Osteoblast (primary cell): ENCODE results near the gene NUTM2B. TPM values are rescaled to one million over a fixed set of nuclear protein-coding genes. Genes with fewer than 3 reads are reported as not detected.
"Not testable (repeated sequence)": the region's sequence is repeated elsewhere in the genome, so short reads cannot be mapped to it uniquely, and the experiment has no call there.

ENCODE experiments used
- DNase-seq: peaks from one replicate; pipeline ENCODE4 v3.0.0; 2011; ENCODE audit warnings: low spot score, mixed read lengths; ENCODE audit not compliant: insufficient read length; ENCODE audit errors: missing footprints
- H2AFZ ChIP-seq: 2 replicates; pipeline ENCODE4 v1.6.0; 2011; ENCODE audit warnings: mild to moderate bottlenecking, low read length
- H3K27ac ChIP-seq: 2 replicates; pipeline ENCODE4 v1.5.1; 2011; ENCODE audit warnings: mild to moderate bottlenecking, low read depth, low read length, moderate library complexity
- H3K27me3 ChIP-seq: 2 replicates; pipeline ENCODE4 v1.6.0; 2012; ENCODE audit warnings: mild to moderate bottlenecking, control low read depth, inconsistent platforms, low read length, moderate library complexity; ENCODE audit not compliant: insufficient read depth
- H3K36me3 ChIP-seq: 2 replicates; pipeline ENCODE4 v1.5.1; 2011; ENCODE audit warnings: mild to moderate bottlenecking, low read length, control low read depth, moderate library complexity; ENCODE audit not compliant: insufficient read depth
- H3K4me1 ChIP-seq: 2 replicates; pipeline ENCODE4 v1.5.1; 2011; ENCODE audit warnings: mild to moderate bottlenecking, low read length, control low read depth, moderate library complexity; ENCODE audit not compliant: insufficient read depth
- H3K4me2 ChIP-seq: 2 replicates; pipeline ENCODE4 v1.6.0; 2011; ENCODE audit warnings: mild to moderate bottlenecking, low read length; ENCODE audit not compliant: insufficient read depth
- H3K4me3 ChIP-seq: fragments of 200-600 bp; sonication (generic); 3 replicates; pipeline ENCODE4 v1.5.1; 2012; ENCODE audit warnings: mild to moderate bottlenecking, low read length, inconsistent platforms; ENCODE audit not compliant: insufficient read depth
- H3K79me2 ChIP-seq: 2 replicates; pipeline ENCODE4 v1.6.0; 2012; ENCODE audit warnings: mild to moderate bottlenecking, low read length, control low read depth, inconsistent platforms; ENCODE audit not compliant: insufficient read depth
- H3K9me3 ChIP-seq: 2 replicates; pipeline ENCODE4 v1.5.1; 2011; ENCODE audit warnings: low read depth, low read length, control low read depth
- H4K20me1 ChIP-seq: 2 replicates; pipeline ENCODE4 v1.6.0; 2012; ENCODE audit warnings: mild to moderate bottlenecking, low read length, control low read depth; ENCODE audit not compliant: insufficient read depth
- total RNA-seq: library from RNA; depleted of rRNA; stranded (reverse); fragments of >200 nt; gene quantifications from 2 replicates; pipeline ENCODE4 v1.2.3, GENCODE V29; 2012

The NUTM2B gene
- total RNA-seq, 1 donor, result 0.72 TPM

DNA sequence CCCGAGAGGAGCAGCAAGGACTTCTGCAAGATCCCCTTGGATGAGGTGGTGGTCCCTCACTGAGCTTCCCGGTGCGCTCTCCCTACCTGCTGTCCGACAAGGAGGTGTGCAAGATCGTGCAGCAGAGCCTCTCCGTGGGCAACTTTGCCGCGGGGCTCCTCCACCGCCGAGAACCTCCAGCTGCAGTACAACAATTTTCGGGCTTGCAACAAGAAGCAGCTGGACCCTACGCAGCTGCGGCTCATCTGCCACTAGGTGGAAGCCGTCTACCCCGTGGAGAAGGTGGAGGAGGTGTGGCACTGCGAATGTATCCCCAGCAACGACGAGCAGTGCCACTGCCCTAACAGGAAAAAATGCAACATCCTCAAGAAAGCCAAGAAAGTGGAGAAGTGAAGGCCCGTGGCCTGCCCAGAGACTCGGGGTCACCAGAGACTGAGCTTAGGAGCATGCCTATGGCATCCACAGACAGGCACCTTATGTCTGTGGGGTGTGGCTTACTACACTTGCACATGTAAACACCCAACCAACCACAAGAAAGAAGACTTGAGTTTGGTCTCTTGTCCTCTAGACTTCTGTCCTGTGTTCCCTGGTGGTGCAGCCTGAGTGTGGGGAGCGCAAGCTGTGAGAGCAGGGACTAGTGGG, 17.9 kb upstream of the NUTM2B start:
- H3K79me2 ChIP-seq, H3K27me3 ChIP-seq, DNase-seq, H4K20me1 ChIP-seq, H3K9me3 ChIP-seq, H3K36me3 ChIP-seq, H3K4me2 ChIP-seq, H3K27ac ChIP-seq, H2AFZ ChIP-seq, H3K4me3 ChIP-seq, H3K4me1 ChIP-seq: not testable (repeated sequence)

DNA sequence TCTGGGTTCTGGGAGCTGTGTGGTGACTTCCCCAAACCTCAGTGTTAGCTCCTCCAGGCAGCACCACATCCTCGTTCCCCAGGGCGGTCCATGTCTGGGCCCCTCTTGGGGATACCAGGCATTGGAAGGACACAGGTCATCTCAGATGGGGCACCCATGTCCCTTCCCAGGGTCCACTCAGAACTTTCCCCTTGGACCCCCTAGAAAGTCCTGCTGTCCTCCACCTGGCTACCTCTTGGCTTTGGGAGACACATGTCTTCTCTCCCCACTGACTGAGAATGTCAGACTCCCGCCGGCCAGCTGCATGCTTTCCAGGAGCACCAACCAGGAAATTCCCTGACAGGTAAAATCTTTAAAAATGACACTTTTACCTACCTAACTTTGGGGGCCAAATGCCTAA, 16.4 kb upstream of the NUTM2B start:
- not testable (repeated sequence) for DNase-seq, H3K36me3 ChIP-seq, H3K79me2 ChIP-seq, H2AFZ ChIP-seq, H3K4me2 ChIP-seq, H3K9me3 ChIP-seq, H3K4me1 ChIP-seq, H3K4me3 ChIP-seq, H4K20me1 ChIP-seq, H3K27ac ChIP-seq, H3K27me3 ChIP-seq

DNA sequence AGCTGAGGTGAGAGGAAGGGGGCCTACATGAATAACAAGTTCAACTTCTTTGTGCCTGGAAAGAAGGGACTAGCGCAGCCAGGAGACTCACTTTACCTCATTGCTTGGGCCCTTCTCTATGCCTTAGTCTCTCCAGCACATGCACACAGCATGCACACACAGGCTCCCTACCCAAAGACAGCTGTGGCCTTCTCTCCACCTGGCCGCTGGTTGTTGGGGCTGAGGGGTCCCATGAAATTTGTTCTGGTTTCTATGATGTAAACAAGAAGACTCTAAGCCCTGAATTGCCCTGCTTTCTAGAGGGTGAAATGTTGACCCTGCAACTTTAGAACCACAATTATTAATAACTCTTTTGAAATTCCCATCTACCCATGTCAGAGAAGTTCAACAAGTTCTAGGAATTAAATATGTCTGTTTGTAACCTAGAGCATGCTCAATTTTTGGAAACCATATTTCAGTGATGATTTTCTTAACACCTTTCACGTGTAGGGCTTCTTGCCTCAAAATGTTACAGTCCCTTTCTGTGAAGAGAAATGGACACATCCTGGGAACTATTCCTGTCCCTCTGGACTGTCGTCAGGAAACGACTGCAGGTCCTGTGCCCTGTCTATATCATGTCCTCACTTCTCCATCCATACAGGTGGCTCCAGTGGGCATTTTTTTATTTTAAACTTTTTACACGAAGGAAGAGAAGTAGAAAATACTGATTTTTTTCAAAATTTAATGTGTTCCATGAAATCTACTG, 15.4 kb upstream of the NUTM2B start:
- H3K27ac ChIP-seq, H3K9me3 ChIP-seq: not testable (repeated sequence)

DNA sequence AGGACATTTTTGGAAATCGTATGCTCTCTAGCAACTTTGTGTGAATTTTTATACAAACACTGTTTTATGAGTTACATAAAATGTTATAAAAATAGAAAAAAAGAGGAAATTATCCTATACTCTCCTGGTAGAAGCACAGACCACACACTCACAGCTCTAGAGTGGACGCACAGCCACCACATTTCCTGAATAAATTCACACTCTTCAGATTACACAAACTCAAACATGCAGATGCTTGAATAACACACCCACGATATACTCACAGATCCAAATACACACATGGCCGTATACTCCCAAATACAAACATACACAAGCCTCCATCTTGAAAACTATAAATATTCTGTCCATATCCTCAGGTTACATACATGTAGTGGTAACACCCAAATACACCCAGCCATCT, 14.2 kb upstream of the NUTM2B start:
- not testable (repeated sequence) for H3K4me2 ChIP-seq, H4K20me1 ChIP-seq, H2AFZ ChIP-seq, H3K4me3 ChIP-seq, H3K79me2 ChIP-seq, H3K4me1 ChIP-seq, H3K27me3 ChIP-seq, H3K27ac ChIP-seq, DNase-seq, H3K36me3 ChIP-seq, H3K9me3 ChIP-seq

More for the DNA sequence above, 15.4 kb upstream of the NUTM2B start:
- not testable (repeated sequence) for H4K20me1 ChIP-seq, H3K4me2 ChIP-seq, H2AFZ ChIP-seq, H3K27me3 ChIP-seq, H3K4me3 ChIP-seq, H3K4me1 ChIP-seq, H3K79me2 ChIP-seq, H3K36me3 ChIP-seq
- DNase-seq, result peak; percentile 61

DNA sequence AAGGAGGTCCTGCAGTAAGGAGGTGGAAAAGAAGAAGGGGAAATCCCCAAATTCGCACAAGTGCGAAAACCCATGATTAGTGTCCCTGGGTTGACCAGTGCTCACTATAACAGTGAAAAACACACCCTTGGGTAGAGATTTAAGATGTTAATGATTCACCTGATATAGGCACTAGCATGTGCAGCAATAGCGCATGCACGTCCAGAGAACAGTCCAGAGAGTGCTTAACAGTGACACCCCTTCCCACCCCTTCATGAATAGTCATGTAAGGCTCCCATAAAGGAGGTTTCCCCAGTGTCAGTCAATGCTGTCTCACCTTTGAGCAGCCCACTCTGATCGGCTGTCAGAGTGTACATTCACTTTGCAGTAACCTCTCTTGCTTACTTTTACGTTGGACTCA, 6.4 kb upstream of the NUTM2B start:
- not testable (repeated sequence) for DNase-seq, H3K27ac ChIP-seq, H4K20me1 ChIP-seq

DNA sequence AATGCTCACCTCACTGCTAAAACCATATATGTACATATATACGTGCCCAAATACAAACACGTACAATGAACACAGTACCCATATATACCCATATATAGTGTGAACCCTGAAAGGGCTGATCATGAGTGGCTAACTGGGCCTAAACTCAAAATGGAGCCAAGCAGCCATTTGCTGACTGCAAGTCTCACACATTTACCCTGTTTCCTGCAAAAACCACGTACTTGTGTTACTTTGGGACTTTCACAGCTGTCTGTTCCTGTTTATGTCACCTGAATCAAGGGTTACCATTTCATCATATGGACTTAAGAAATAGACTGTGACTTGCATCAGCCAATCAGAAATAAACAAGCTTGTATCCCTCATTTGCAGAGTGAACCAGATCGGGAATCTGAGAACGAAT, 5.9 kb upstream of the NUTM2B start:
- not testable (repeated sequence) for H3K4me1 ChIP-seq, H3K27ac ChIP-seq, H3K4me3 ChIP-seq, H3K4me2 ChIP-seq, H3K36me3 ChIP-seq, DNase-seq, H4K20me1 ChIP-seq, H3K79me2 ChIP-seq, H2AFZ ChIP-seq, H3K27me3 ChIP-seq, H3K9me3 ChIP-seq

More for the DNA sequence above, 6.4 kb upstream of the NUTM2B start:
- not testable (repeated sequence) for H3K4me3 ChIP-seq, H3K79me2 ChIP-seq, H3K4me2 ChIP-seq, H3K4me1 ChIP-seq, H2AFZ ChIP-seq, H3K36me3 ChIP-seq, H3K9me3 ChIP-seq, H3K27me3 ChIP-seq

DNA sequence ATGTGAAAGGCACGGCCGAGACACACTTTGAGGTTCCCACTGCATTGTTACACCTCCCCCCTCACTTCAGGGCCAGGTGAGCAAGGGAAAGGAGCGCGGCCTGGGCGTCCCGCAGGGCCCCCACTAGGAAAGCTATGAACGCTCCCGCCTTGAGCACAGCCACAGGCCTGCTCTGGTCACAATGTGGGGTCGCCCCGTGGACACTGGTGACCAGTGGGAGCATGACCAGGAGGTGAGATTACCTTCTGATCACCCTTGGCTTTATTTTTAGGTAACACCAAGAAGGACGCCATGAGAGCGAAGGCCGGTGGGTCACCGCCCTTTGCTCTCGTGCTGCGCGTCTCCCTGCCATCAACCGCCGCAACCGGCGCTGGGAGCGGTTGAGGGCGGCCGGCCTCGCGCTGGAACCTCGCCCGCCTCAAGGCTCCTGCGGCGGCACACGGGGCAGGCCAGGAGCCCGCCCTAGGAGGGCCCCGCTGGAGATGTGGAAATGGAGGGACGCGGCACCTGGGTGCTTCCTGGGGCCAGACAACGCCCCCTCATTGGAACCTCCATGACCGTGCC, 2.6 kb upstream of the NUTM2B start:
- not testable (repeated sequence) for H2AFZ ChIP-seq, H3K4me2 ChIP-seq, DNase-seq, H3K79me2 ChIP-seq, H3K36me3 ChIP-seq, H4K20me1 ChIP-seq, H3K9me3 ChIP-seq, H3K4me3 ChIP-seq, H3K27me3 ChIP-seq, H3K4me1 ChIP-seq, H3K27ac ChIP-seq

DNA sequence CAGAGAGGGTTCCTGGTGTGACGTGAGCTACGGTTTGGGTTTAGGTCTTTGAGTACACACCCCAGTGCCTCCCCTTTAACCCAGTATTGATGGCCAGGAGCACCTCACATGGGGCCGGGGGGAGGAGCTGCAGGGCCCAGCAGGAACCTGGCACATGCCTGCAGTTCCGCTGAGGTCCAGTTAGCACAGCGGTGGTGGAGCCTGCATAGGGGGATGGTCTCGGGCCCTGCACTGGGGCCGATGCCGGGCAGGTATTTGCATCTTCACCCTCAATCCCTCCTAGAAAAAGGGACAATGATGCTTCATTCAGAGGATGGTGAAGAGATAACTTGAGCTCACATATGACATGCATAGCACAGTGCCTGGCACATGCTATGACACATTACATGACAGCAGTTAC, 4.0 kb downstream of the NUTM2B start:
- not testable (repeated sequence) for DNase-seq, H3K27me3 ChIP-seq, H3K4me1 ChIP-seq, H3K79me2 ChIP-seq, H3K4me3 ChIP-seq, H3K27ac ChIP-seq, H2AFZ ChIP-seq, H3K4me2 ChIP-seq, H3K36me3 ChIP-seq, H3K9me3 ChIP-seq, H4K20me1 ChIP-seq

DNA sequence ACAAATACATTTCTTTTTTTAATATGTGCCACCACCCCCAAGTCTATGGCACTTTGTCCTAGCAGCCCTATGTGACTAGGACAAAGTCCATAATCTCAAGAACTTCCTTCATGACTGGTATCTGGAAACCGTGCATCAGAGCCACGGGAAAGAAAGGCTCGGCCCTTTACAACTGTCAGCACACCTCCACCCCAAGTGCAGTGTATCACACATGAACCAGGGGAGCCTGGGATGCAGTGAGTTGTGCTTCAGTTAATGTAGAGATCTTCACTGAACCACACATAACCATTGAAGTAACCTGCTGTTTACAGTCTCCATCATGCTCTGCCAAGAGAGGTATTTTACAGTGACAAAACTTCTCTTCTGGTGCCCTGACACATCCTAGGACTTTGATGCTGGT, 11.9 kb downstream of the NUTM2B start:
- not testable (repeated sequence) for H4K20me1 ChIP-seq, H3K9me3 ChIP-seq, H2AFZ ChIP-seq, H3K27ac ChIP-seq, H3K36me3 ChIP-seq, H3K4me3 ChIP-seq, H3K27me3 ChIP-seq, H3K4me2 ChIP-seq, H3K4me1 ChIP-seq, DNase-seq, H3K79me2 ChIP-seq
